OCI-LY1 (cell line): ENCODE results near the gene GABRA4.

Source experiments
- H2AFZ ChIP-seq: fragments of 200-600 bp; sonication (generic), shearing (Covaris generic); 2 replicates; pipeline ENCODE4 v1.6.0; 2014; ENCODE audit warnings: antibody characterized with exemption, mild to moderate bottlenecking, low read length
- H3F3A ChIP-seq: fragments of 200-600 bp; sonication (generic), shearing (Covaris generic); 2 replicates; pipeline ENCODE4 v1.6.0; 2014; ENCODE audit warnings: mild to moderate bottlenecking, antibody characterized with exemption, low read length, moderate library complexity; ENCODE audit not compliant: insufficient read depth
- H3K27ac ChIP-seq: fragments of 200-600 bp; sonication (generic); 2 replicates; pipeline ENCODE4 v1.5.1; 2014; ENCODE audit warnings: low read length, mixed run types, mild to moderate bottlenecking, low read depth; ENCODE audit not compliant: poor library complexity, severe bottlenecking
- H3K27me3 ChIP-seq: fragments of 200-600 bp; sonication (generic); 2 replicates; pipeline ENCODE4 v1.6.0; 2014; ENCODE audit warnings: antibody characterized with exemption, mild to moderate bottlenecking, low read length, moderate library complexity; ENCODE audit not compliant: insufficient read depth
- H3K36me3 ChIP-seq: fragments of 200-600 bp; sonication (generic); 2 replicates; pipeline ENCODE4 v1.6.1; 2014; ENCODE audit warnings: mild to moderate bottlenecking, antibody characterized with exemption, low read length, moderate library complexity, mixed read lengths; ENCODE audit not compliant: insufficient read depth
- H3K4me1 ChIP-seq: fragments of 200-600 bp; sonication (generic); 2 replicates; pipeline ENCODE4 v1.5.1; 2014; ENCODE audit warnings: mild to moderate bottlenecking, low read length, moderate library complexity; ENCODE audit not compliant: insufficient read depth, severe bottlenecking
- H3K4me2 ChIP-seq: fragments of 200-600 bp; sonication (generic), shearing (Covaris generic); 2 replicates; pipeline ENCODE4 v1.6.1; 2014; ENCODE audit warnings: low read length
- H3K4me3 ChIP-seq: fragments of 200-600 bp; sonication (generic); 2 replicates; pipeline ENCODE4 v1.5.1; 2014; ENCODE audit warnings: low read length, low read depth, mild to moderate bottlenecking, mixed read lengths; ENCODE audit not compliant: poor library complexity, severe bottlenecking
- H3K79me2 ChIP-seq: fragments of 200-600 bp; shearing (Covaris generic); 2 replicates; pipeline ENCODE4 v1.6.1; 2016; ENCODE audit warnings: mixed run types, low read length, mixed read lengths; ENCODE audit not compliant: insufficient read depth
- H3K9ac ChIP-seq: fragments of 200-600 bp; sonication (generic), shearing (Covaris generic); 2 replicates; pipeline ENCODE4 v1.6.1; 2014; ENCODE audit warnings: mild to moderate bottlenecking, low read length, mixed read lengths
- H3K9me2 ChIP-seq: fragments of 200-600 bp; sonication (generic), shearing (Covaris generic); 2 replicates; pipeline ENCODE4 v1.6.1; 2014; ENCODE audit warnings: low read depth, mild to moderate bottlenecking, low read length, mixed read lengths
- H3K9me3 ChIP-seq: fragments of 200-600 bp; shearing (Covaris generic); 2 replicates; pipeline ENCODE4 v1.6.1; 2014; ENCODE audit warnings: low read length, mixed read lengths
- H4K20me1 ChIP-seq: fragments of 200-600 bp; sonication (generic), shearing (Covaris generic); 2 replicates; pipeline ENCODE4 v1.6.0; 2016; ENCODE audit warnings: mild to moderate bottlenecking, low read length; ENCODE audit not compliant: insufficient read depth
- EZH2 ChIP-seq: fragments of 200-600 bp; sonication (generic), shearing (Covaris generic); IDR thresholded peaks from 2 replicates; pipeline ENCODE4 v1.8.0; 2017; ENCODE audit warnings: borderline replicate concordance, mixed run types, mild to moderate bottlenecking, antibody characterized with exemption, low read length, moderate library complexity, mixed read lengths
- TF ChIP-seq, protein P1 (sequence below): fragments of 200-600 bp; sonication (generic), shearing (Covaris generic); IDR thresholded peaks from 2 replicates; pipeline ENCODE4 v1.5.1; 2017; ENCODE audit warnings: mild to moderate bottlenecking, antibody characterized with exemption, low read length, moderate library complexity, mixed read lengths

The GABRA4 gene

DNA sequence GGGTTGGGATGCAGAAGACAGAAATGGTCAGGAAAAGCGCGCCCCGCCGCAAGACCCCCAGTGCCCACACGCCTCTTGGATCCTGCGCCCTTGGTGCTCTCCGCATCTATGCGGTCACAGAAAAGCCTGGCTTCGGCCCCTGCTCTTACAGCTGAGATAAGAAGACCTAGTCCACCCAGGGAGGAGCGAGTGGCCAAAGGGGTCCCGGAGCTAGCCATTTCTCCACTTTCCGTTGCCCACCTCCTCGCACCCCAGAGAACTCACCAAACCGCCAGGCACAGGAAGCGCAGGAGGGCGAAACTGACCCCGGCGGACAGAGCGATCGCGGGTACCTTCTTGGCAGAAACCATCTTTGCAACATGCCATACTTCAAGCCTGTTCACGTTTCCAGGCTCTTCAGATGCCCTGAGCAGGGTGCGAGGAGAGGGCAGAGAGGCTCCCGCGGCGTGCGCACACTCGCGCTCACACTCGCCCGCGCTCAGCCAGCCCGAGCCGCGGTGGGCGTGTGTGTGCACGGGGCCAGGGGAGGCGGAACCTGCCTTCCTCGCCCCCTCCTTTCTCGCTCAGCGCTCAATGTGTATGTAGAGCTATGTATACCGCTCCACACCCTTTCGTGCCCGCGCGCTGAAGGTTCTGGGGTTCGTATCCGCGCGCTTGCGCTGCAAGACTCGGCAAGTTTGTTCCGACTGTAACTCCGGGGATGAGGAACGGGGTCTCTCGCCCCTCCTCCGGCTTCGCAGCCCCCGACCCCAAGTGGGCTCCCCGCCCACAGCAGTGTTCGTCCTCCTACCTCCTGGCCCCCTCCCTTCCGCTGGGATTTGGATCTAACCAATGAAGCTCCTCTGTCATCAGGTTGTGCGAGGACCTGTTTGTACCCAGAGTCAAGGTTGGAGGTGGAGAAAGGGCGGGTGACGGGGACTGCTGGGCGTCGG, at the start of gene GABRA4:
GABRA4 (minus strand) TSS at position 507 of the 932 bp plus-strand sequence; CDS start at position 350, 157 bp downstream.
- H2AFZ ChIP-seq = no peak within 1 kb of the TSS
- no peaks in the 10 kb centered on the region for H3K79me2 ChIP-seq
- TF ChIP-seq, protein P1, sequence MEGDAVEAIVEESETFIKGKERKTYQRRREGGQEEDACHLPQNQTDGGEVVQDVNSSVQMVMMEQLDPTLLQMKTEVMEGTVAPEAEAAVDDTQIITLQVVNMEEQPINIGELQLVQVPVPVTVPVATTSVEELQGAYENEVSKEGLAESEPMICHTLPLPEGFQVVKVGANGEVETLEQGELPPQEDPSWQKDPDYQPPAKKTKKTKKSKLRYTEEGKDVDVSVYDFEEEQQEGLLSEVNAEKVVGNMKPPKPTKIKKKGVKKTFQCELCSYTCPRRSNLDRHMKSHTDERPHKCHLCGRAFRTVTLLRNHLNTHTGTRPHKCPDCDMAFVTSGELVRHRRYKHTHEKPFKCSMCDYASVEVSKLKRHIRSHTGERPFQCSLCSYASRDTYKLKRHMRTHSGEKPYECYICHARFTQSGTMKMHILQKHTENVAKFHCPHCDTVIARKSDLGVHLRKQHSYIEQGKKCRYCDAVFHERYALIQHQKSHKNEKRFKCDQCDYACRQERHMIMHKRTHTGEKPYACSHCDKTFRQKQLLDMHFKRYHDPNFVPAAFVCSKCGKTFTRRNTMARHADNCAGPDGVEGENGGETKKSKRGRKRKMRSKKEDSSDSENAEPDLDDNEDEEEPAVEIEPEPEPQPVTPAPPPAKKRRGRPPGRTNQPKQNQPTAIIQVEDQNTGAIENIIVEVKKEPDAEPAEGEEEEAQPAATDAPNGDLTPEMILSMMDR = no peak
- TF ChIP-seq EZH2 = no peak
- H3K4me2 ChIP-seq = no peak within 1 kb of the TSS
- H3K4me3 ChIP-seq = no peak within 1 kb of the TSS
- no peaks in the 10 kb centered on the region for H3K9me3 ChIP-seq
- H3F3A ChIP-seq = no peaks in the 10 kb centered on the region
- H3K4me1 ChIP-seq = no peaks in the 10 kb centered on the region
- no peaks in the 10 kb centered on the region for H4K20me1 ChIP-seq
- no peaks in the 10 kb centered on the region for H3K36me3 ChIP-seq
- H3K27ac ChIP-seq = no peak within 1 kb of the TSS
- H3K27me3 ChIP-seq = no peaks in the 10 kb centered on the region
- no peak within 1 kb of the TSS for H3K9ac ChIP-seq
- no peaks in the 10 kb centered on the region for H3K9me2 ChIP-seq

DNA sequence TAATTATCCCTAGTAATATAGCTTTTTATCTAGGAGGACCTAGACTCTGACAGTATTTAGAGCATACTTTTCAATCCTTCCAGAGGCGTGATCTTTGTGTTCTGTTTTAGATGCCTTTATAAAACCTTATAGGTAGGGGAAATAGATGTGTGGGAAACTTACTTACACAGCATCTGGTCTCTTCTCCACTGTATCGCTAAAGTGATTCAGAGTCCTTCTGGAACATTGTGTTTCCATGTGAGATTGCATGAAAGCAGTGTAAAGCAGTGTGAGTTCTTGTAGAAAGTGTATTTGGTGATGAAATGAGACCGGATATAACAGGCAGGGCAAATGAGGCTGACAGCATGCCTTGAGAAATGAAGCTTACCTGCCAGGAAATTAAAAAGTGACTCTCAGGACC, 47.4 kb upstream of the GABRA4 start:
- H3K4me1 ChIP-seq = no peaks in the 10 kb centered on the region
- no peaks in the 10 kb centered on the region for H4K20me1 ChIP-seq
- no peaks in the 10 kb centered on the region for H3K27me3 ChIP-seq
- H3K79me2 ChIP-seq = no peaks in the 10 kb centered on the region
- no peak for TF ChIP-seq EZH2
- TF ChIP-seq, protein P1 = no peak
- no peaks in the 10 kb centered on the region for H3K9me2 ChIP-seq
- H3K4me3 ChIP-seq = no peak overlapping the region
- no peaks in the 10 kb centered on the region for H3K36me3 ChIP-seq
- H3K4me2 ChIP-seq = no peak overlapping the region
- H3K9me3 ChIP-seq = no peaks in the 10 kb centered on the region
- no peak overlapping the region for H3K27ac ChIP-seq
- no peak overlapping the region for H2AFZ ChIP-seq
- no peaks in the 10 kb centered on the region for H3F3A ChIP-seq
- no peak overlapping the region for H3K9ac ChIP-seq

DNA sequence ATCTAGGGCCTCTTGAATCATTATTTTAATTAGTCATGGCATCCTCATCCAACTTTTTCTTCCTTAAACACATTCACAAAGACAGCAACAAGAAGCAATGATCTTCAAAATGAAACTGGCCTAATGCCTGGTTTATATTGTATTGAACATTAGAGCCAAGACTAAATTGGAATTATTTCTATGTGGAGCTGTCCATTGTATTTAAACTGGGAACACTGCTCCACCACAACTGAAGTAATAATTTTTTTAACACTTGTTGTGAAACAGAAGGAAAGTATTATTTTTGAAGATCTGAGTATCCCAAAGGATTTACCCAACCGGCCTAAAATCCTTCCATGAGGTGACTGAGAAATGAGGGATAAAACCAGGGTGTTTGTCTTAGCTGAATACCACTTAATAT, 44.9 kb upstream of the GABRA4 start:
- H4K20me1 ChIP-seq = no peaks in the 10 kb centered on the region
- H3K4me3 ChIP-seq = no peak overlapping the region
- no peak overlapping the region for H3K9ac ChIP-seq
- H3K36me3 ChIP-seq = no peaks in the 10 kb centered on the region
- H3F3A ChIP-seq = no peaks in the 10 kb centered on the region
- no peaks in the 10 kb centered on the region for H3K27me3 ChIP-seq
- H2AFZ ChIP-seq = no peak overlapping the region
- no peak for TF ChIP-seq EZH2
- TF ChIP-seq, protein P1 = no peak
- no peaks in the 10 kb centered on the region for H3K79me2 ChIP-seq
- H3K9me2 ChIP-seq = no peaks in the 10 kb centered on the region
- H3K27ac ChIP-seq = no peak overlapping the region
- H3K4me1 ChIP-seq = no peaks in the 10 kb centered on the region
- no peaks in the 10 kb centered on the region for H3K9me3 ChIP-seq
- H3K4me2 ChIP-seq = no peak overlapping the region
